GM18526 (cell line): ENCODE results near the gene SPEM3.

Experiments used
- POLR2A ChIP-seq: IDR thresholded peaks from 3 replicates; pipeline ENCODE4 v1.6.1; 2011; ENCODE audit not compliant: insufficient read length; ENCODE audit errors: extremely low read depth

The SPEM3 gene

DNA sequence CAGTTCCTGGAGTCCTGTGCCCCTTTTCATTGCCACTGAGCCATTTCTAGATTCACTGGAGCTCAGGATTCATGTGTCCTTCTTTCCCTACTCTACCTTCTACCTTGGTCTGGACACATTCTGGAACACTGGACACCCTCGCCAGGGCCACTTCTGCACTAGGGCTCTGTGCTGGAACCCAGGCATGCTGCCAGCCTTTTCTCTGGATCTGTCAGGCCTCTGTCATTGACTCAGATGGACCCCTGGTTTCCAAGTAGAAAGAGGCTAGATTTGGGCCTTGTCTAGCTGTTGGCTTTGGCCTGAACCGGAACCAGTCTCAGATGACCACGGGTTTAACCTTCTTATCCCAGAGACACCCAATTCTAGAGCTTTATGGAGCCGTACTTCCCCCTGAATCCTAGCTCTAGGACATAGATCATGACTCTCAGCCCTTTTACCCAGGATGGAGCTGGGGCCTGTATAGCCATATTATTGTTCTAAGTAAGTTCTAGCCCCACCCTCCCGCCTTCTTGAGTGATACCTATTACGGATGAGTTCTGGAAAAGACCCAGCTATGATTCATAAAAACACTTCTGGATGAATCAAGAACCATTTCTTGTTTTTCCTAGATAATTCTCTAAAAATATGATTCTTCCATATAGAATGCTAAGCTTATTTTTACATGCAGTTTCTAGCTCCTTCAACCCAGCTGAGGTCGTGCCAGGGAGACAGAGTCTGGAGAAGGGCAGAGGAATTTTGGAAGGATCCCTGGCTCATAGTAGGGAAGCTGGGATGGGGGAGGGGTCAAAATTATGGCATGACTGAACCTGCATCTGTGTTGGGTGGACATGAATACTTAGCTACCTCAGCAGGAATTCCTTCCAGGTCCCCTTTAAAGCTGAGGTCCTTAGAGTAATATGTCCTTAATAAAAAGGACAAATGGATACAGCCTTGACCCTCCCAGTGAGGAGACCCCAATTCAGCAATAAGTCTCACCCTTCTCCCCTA is 15.1 kb downstream of the SPEM3 start:
- no peak for TF ChIP-seq POLR2A

DNA sequence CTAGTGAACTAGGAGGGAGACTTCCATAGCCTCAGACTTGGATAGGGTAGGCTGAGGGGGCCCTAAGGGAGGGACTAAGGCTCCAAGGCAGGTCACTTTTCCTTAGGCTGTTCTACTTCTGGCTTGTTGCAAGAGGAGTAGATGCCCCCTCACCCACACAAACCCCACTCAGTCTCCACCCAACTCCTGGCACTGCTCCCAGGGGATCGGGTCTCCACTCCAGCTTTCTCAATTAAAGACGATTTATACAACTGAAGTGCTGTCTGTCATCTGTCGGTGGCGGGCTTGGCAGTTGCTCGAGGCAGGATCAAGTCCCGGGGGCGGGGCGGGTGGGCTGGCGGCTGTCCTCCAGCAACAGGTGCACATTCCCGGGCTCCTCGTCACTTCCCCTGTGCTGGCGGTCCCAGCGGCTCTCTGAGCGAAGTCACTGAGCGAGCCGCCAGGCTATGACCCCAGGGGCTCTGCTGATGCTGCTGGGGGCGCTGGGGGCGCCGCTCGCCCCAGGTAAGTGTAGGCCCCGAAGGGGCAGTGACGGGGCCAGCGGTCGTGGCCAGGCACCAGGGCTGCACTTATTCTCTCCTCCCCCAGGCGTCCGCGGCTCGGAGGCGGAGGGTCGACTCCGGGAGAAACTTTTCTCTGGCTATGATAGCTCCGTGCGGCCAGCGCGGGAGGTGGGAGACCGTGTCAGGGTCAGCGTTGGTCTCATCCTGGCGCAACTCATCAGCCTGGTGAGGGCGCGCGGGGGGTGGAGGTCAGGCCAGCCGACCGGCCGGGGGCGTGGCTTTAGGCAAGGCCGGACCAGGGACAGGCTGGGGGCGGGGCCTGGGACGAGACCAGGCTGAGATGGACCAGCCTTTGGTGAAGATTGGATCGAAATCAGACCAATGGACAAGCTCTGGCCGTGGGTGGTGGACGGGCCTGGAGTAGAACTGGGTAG is 16.3 kb downstream of the SPEM3 start, which contains the start of gene CHRNB1:
TSS of gene CHRNB1 (plus strand) at position 380 of the 937 bp plus-strand sequence. CDS start at position 447, 67 bp downstream.
- no peak for TF ChIP-seq POLR2A

GRCh38 chr17:7445619-7445968 is 16.9 kb downstream of the SPEM3 start:
- no peak for TF ChIP-seq POLR2A

GRCh38 chr17:7448461-7448860 is 19.8 kb downstream of the SPEM3 start:
- TF ChIP-seq POLR2A, result no peak

GRCh38 chr17:7459961-7460545 is 31.4 kb downstream of the SPEM3 start:
- no peak for TF ChIP-seq POLR2A

DNA sequence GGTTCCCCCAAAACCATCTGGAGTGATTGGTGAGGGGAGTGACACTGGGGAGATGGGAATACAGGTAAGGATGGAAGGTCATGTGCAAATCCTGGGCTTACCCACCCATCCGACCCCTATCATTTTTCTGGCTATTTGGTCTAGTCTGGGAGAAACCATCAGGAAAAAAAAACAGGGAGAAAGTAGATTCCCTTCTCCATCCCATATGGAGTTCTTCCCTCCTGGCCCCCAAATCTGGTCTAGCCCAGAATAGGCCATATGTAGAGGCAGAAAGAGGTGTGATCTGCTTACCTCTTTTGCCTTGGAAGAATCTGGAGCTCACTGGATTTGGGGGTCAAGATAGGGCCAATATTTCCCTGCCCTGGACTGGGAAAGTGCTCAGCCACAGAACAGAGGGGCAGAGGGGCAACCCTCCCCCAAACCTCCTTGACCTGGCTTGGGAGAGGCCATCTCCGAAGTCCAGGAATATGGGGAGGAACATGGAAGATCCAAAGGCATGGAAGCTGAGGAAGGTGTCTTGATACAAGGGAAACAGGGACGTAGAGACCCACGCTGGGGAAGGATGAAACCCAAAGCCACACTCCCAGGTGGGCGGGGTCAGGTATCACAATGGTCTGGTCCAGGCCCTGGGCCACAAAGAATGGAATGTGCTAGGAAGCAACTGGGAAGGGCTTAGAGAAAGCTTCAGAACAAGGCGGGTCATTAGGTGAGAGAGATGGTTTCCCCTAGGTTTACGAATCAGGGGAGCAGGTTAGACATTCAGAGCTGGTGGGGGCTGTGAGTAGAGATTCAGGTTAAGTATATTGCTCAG is 32.4 kb downstream of the SPEM3 start:
- no peak for TF ChIP-seq POLR2A

DNA sequence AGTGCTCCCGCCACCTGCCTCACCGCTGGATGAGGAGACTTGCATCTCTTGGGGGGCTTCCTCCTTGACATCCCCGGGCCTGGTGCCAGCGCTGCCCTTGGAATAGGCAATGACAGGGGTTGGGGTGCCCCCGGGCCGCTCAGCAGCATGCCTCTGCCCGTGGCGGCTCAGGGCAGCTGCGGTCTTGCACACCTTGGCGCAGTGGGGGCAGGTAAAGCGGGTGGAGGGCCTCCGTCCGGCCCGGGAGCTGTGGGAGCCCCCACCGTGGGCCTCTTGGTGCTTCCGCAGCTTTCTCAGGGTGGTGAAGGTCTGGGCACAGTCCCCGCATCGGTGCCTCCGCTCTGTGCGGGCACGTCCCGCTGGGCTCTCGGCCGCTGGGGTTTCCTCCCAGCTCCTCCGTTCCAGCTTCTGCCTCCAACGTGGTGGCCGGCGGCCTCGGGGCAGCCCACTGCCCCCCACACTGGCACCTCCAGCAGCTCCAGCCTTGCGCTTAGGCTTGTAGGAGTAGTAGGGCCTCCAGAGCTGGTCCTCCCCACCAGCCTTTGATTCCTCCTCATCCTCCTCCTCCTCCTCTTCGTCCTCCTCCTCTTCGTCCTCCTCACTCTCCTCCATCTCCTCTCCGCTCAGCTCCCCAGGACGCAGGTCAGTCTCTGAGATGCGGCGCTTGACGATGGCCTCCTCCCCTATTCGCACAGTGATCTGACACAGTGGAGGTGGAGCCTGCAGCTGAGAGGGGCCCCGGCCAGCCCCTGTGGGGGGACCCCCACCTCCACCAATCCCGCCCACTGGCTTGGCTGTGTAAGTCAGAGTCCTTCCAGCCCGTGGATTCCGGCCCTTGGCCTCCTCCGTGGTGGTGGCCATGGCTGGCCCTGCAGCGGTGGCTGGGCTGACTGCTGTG is 34.1 kb downstream of the SPEM3 start:
- no peak for TF ChIP-seq POLR2A

- no peak for TF ChIP-seq POLR2A
Observed at GRCh38 chr17:7463372-7463846, 34.8 kb downstream of the SPEM3 start.

- TF ChIP-seq POLR2A, result no peak
Observed at GRCh38 chr17:7464081-7464480, 35.4 kb downstream of the SPEM3 start.

DNA sequence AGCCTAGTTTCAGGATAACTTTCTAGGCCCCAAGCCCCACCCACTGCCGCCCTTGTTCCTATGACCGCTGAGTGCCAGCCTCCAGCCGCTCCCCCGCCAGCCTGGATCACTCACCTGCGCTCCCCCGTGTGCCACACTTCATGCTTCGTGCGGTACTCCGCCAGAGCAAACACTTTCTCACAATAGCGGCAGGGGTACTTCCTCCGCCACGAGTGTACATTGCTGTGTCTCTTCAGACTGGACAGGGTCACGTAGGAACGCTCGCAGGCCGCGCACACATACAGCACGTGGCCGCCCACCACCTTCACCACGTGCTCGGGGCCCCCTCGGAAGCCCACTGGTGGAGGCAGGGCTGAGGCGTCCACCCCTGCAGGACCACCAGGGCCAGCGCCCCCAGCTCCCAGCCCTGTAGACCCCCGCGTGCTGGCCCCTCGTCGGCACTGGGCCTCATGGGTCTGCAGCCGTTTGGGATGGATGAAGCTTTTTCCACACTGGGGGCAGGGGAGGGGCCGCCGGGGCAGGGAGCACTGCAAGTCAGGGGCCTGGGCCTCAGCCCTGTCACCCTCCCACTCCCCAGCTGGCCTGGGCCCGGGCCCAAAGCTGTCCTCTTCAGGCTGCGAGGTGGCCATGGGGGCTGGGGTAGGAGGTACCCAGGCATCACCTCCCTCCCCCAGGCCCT is 37.1 kb downstream of the SPEM3 start:
- no peak for TF ChIP-seq POLR2A

GRCh38 chr17:7466318-7466638 is 37.6 kb downstream of the SPEM3 start:
- no peak for TF ChIP-seq POLR2A

DNA sequence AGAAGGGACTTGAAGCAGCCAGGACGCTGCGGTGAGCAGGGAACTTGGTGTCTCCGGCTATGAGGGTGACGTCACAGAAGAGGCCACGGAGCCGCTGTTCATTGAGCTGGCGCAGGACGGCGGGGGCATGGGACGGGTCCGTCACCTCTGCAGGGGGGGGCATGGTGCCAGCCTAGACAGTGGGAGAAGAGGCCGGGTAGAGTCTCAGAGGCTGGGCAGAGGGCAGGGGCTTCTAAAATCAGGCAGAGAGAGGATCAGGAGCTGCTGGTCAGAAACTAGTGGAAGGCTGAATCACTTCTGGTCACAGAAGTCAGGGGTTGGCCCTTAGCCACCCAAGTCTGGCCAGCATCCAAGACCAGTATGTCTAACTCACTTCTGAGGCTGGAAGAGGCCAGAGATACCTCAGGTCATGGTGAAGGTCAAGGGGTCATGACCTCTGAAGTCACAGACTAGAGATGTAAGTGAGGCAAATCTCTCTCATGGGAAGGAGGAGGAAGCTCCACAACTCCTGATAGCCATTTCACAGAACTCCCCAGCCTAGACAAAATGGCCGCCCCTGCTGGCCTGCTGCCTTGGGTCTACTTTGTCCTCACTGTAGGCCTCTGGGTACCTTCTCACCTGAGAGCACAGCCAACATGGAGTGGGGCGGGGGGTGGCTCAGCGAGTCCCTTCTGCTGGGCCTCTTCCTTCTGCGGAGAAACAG is 38.1 kb downstream of the SPEM3 start:
- no peak for TF ChIP-seq POLR2A
